Measurements from ENCODE around the gene PDGFRB. TPM values are rescaled to one million over a fixed set of nuclear protein-coding genes. Genes with fewer than 3 reads are reported as not detected.
A peak's percentile ranks its signal among the peaks of the same experiment; 100 is the strongest.

Gene PDGFRB
- total and polyA plus RNA-seq, 9 of the 15 experiments (the other 6 are each of a cell fraction or from before 2014, with no cell fraction given), result 0.01 to 1.5 (median 0.09) TPM; not detected in 3

DNA sequence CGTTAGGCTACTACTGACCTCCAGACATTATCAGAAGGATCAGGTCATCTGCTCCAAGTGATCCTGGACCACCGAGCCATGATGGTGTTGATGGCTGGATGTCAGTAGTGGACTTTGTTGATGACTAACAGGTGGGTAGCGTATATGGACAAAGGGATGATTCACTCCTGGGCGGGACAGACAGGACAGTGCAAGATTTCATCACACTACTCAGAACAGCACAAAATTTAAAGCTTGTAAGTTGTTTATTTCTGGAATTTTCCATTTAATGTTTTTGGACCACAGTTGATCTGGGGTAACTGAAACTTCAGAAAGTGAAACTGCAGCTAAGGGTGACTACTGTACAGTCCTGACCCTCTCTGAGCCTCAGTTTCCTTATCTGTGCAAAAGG, 12.7 kb downstream of the PDGFRB start (continued):
- TF ChIP-seq, protein P1, sequence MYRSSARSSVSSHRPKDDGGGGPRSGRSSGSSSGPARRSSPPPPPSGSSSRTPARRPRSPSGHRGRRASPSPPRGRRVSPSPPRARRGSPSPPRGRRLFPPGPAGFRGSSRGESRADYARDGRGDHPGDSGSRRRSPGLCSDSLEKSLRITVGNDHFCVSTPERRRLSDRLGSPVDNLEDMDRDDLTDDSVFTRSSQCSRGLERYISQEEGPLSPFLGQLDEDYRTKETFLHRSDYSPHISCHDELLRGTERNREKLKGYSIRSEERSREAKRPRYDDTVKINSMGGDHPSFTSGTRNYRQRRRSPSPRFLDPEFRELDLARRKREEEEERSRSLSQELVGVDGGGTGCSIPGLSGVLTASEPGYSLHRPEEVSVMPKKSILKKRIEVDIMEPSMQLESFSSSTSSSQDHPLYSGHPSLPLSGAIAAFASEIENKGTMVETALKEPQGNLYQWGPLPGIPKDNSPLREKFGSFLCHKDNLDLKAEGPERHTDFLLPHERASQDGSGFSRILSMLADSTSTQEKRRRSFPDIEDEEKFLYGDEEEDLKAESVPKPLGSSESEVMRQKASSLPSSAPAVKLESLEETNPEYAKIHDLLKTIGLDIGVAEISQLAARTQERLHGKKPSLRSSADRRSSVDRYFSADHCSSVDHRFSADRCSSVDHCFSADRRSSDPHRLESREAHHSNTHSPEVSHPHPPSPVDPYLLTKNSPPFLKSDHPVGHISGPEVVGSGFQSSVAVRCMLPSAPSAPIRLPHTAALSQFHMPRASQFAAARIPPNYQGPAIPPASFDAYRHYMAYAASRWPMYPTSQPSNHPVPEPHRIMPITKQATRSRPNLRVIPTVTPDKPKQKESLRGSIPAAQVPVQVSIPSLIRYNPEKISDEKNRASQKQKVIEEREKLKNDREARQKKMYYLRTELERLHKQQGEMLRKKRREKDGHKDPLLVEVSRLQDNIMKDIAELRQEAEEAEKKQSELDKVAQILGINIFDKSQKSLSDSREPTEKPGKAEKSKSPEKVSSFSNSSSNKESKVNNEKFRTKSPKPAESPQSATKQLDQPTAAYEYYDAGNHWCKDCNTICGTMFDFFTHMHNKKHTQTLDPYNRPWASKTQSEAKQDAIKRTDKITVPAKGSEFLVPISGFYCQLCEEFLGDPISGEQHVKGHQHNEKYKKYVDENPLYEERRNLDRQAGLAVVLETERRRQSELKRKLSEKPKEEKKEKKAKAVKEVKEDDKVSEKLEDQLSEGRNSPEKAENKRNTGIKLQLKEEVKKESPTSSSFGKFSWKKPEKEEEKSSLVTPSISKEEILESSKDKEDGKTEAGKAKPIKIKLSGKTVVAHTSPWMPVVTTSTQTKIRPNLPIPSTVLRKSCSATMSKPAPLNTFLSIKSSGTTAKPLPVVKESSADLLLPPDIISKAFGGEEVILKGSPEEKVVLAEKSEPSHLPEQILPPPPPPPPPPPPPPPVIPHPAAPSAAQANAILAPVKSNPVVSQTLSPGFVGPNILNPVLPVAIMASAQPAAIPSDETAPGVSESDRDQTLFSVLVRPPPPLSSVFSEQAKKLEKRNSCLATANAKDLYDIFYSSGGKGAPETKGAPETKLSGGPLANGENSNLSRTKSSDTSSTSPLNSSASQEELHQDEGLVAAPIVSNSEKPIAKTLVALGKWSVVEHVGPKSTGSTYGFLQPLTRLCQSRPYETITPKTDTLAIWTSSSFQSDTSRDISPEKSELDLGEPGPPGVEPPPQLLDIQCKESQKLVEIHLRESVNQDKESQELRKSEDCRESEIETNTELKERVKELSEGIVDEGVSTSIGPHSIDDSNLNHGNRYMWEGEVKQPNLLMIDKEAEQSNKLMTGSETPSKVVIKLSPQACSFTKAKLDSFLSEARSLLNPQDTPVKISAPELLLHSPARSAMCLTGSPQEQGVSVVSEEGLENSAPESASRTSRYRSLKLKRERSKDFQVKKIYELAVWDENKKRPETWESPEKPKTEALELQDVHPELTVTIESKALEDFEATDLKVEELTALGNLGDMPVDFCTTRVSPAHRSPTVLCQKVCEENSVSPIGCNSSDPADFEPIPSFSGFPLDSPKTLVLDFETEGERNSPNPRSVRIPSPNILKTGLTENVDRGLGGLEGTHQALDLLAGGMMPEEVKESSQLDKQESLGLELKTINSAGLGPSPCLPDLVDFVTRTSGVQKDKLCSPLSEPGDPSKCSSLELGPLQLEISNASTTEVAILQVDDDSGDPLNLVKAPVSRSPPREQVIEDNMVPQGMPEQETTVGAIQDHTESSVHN (IDR thresholded peaks at IDR 0.05; ENCODE audit: borderline replicate concordance in 1 of 2, low read depth in 1 of 2), result peak in 1 of 2 experiments; percentile 88; a peak in 2 of 4 replicates
- TF ChIP-seq JUND (IDR thresholded peaks at IDR 0.05; ENCODE audit: borderline replicate concordance, low read depth, low read length) (peak; percentile 94), JUND (tag; IDR thresholded peaks at IDR 0.05; ENCODE audit: borderline replicate concordance, low read depth, low read length) (peak; percentile 92; the same call in 2 of the 3 replicates), CBFA2T3 (IDR thresholded peaks at IDR 0.05) (0 out of 2 replicates have a peak, but pooled peaks have one; percentile 33), ARNT (IDR thresholded peaks at IDR 0.05) (peak in 1 of 2 experiments; percentile 94; a peak in 3 of 4 replicates), MEIS2 (IDR thresholded peaks at IDR 0.05; ENCODE audit: partially characterized antibody) (peak; percentile 88), ZNF274 (IDR thresholded peaks at IDR 0.05; ENCODE audit: borderline replicate concordance, low read depth, low read length) (no peak), KAT8 (IDR thresholded peaks at IDR 0.05; ENCODE audit: low read depth) (no peak), TBL1XR1 (IDR thresholded peaks at IDR 0.05; ENCODE audit: low read length in 2 of 2) (peak in 1 of 2 experiments; percentile 67; a peak in 1 of 4 replicates), SMAD4 (CRISPR knock-in tag; conservative IDR thresholded peaks at IDR 0.05) (peak; percentile 28), ZNF75A (CRISPR knock-in tag; IDR thresholded peaks at IDR 0.05) (no peak)
- TF ChIP-seq, protein P2, sequence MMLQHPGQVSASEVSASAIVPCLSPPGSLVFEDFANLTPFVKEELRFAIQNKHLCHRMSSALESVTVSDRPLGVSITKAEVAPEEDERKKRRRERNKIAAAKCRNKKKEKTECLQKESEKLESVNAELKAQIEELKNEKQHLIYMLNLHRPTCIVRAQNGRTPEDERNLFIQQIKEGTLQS (IDR thresholded peaks at IDR 0.05), result peak; percentile 98
- TF ChIP-seq, protein P2 (CRISPR knock-in tag; conservative IDR thresholded peaks at IDR 0.05), result peak; percentile 42; the same call in 1 of the 2 replicates
- TF ChIP-seq, protein P3, sequence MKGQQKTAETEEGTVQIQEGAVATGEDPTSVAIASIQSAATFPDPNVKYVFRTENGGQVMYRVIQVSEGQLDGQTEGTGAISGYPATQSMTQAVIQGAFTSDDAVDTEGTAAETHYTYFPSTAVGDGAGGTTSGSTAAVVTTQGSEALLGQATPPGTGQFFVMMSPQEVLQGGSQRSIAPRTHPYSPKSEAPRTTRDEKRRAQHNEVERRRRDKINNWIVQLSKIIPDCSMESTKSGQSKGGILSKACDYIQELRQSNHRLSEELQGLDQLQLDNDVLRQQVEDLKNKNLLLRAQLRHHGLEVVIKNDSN (CRISPR knock-in tag; IDR thresholded peaks at IDR 0.05), result peak; percentile 44; the same call in 1 of the 2 replicates
